SIG-M5 (cell line): ENCODE data around the gene VAMP2.

ENCODE experiments used
- DNase-seq: peaks from one replicate; lab custom pipeline; 2025; lab: John Stamatoyannopoulos, UW

VAMP2 gene

DNA sequence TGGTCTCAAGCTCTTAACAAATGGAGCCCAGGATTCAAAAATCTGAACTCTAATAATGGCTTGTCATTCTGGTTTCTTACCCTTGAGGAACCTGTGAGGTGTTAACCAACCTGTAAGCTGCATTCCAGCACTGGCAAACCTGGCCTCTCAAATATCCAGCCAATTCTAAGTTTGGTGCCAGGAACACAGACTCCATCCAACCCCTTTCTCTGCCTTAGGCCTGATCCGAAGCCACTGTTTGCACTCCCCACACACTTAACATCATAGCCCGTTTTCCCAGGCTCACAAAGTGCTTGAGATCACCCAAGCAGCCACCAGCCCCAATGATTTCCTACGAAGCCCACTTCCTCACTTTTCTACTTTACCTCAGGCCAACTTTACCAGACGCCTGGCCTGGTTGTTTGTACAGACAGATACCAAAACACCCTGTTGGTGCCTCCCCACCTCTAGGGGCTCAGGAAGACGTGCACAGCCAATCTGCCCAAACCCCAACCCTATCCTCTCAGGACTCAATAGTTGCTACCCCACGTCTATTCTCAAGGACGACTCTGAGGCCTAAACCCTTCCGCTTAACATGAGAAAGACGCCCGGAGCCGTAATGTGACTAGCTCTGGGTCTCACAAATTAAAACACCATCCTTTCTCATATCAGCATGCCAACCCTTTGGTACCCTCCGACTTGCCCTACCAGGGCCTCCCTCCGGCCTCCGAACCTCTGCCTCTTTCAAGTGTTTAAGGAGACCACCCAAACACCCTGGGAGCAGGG lies 7.3 kb downstream of the VAMP2 start:
- DNase-seq: no peak

DNA sequence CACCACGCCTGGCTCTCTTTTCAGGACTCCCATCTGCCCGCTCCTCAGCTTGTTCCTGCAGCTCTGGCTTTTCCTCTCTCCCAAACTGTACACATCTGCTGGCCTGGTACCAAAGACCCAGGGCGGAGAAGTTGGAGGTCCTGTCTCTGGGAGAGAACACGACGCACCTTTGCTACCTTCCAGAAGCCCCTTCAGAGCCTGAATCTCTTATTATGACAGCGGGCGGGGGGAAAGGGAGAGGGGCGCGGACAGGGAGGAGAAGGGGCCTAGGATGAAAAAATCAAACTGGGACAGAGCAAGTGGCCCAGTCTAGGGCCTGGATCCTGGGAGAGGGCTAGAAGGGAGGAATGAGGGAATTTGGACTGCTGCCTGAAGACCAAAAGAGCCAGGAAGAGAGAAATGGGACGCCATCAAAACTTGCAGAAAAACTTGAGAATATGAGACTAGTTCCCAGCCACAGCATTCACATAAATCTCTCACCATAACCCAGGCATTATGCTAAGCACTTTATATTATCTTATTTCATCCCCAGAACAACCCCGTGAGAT lies 8.1 kb downstream of the VAMP2 start:
- DNase-seq: no peak

DNA sequence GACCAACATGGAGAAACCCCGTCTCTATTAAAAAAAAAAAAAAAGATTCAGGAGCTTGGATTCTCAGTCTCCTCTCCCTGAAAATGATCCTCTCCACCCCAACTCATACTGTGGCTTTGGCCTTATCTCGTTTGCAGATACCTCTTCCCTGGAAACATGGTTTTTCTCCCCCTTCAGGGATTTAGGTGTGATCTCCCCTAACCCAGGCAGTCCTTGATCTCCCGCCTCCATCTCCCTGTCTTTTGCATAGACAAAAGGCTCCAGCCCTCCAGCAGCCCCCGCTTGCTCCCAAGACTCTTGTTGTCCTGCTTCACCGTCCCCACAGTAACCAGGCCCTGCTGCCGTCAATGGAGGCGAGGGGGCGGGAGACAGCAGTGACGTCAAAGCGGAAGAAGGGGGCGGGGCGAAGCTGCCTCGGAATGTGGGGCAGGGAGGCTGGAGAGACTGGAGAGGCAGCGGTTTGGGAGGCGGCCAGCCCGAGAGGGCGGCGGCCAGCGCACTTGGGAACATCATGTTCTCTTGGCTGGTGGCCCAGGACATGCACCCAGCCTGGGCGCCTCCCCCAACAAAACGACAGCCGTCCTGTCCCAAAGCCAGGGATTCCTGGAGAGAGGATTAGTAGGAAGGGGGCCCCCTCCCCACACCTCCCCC lies 8.7 kb downstream of the VAMP2 start:
- no peak for DNase-seq

GRCh38 chr17:8153525-8153956 lies 9.2 kb downstream of the VAMP2 start:
- no peak for DNase-seq

- no peak for DNase-seq
Measured at GRCh38 chr17:8153031-8153451, 9.7 kb downstream of the VAMP2 start.

DNA sequence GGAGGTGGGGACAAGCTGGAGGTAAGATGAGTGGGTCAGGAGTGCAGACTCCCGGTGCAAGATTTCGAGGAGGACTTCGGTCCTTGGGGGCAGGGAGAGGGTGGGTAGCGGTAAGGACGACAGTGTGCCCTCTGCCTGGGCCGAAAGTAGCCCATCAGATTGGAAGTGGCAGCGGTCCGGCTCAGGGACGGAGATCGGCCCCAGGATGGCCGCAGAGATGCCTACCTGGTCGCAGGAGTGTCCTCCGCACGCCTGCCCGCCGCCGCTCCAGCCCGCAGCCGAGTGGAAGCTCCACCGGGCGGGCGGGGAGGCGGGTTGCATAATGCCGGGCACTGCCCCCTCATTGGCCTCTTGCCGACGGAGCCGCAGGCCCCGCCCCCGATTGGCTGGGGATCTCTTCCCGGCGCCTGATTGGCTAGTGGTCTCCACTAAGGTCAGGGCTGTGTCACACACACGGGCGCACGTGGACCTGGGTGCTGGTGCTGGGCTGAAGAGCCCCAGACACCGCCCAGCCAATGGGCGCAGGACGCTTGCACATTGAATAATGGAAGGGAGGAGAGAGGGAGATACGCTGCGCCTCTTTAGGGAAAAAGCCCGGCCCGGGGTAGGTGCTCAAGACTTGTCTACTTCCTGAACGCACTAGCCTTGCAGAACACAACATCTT lies 10.5 kb downstream of the VAMP2 start, which contains the start of gene PER1:
Gene PER1, minus strand, starts transcription at position 293 of the 664 bp plus-strand sequence. CDS start 1,698 bp downstream, outside the sequence.
- peak; percentile 66 for DNase-seq

DNA sequence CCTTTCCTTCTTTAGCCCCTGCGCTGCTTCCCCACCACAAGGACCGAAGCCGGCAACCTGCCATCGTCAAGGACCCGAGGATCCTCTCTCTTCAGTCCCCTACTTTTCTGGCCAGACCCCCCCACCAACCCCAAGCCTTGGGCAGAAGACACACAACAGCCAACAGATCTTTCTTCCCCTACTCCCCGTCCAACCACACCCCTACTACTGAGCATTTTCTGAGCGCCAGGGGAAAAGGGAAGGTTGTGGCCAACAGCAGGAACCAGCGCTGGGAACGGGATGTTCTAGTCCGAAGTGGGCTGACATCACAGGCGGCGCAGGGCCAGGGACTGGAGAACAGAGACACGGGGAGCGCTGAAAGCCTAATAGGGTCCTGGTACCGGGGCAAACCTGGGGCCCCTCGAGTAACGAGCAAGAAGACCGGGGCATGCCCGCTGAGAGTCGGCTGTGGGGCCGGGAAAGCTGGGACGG lies 11.1 kb downstream of the VAMP2 start:
- DNase-seq: no peak

DNA sequence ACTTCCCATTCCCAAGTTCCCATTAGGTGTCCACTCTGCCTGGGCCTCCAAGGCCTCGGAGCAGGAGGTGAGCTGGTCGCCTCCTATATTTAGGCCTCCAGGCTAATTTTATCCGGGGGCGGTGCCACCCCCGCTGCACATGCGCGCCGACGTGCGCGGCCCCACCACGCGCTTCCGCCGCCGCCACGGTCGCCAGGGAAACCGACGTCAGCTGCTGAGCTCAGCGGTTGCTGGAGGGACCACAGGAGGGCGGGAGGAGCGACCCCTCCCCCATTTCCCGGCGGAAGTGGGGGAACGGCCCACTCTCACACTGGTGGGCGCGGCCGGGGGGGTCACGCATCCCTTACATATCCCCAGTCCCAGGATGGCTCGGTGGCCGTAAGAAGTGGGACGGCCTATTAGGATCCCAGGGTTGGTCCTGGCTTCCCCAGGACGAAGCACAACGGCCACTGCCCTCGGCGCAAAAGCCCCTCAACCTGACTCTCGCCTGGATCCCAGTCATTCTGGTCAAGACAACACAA lies 11.6 kb downstream of the VAMP2 start:
- no peak for DNase-seq

GRCh38 chr17:8150194-8151119 lies 12.3 kb downstream of the VAMP2 start:
- DNase-seq: no peak

- DNase-seq: no peak
Measured at GRCh38 chr17:8149419-8150193, 13.1 kb downstream of the VAMP2 start.

- no peak for DNase-seq
Measured at GRCh38 chr17:8148560-8148959, 14.2 kb downstream of the VAMP2 start.

- no peak for DNase-seq
Measured at GRCh38 chr17:8147805-8148404, 14.8 kb downstream of the VAMP2 start.

DNA sequence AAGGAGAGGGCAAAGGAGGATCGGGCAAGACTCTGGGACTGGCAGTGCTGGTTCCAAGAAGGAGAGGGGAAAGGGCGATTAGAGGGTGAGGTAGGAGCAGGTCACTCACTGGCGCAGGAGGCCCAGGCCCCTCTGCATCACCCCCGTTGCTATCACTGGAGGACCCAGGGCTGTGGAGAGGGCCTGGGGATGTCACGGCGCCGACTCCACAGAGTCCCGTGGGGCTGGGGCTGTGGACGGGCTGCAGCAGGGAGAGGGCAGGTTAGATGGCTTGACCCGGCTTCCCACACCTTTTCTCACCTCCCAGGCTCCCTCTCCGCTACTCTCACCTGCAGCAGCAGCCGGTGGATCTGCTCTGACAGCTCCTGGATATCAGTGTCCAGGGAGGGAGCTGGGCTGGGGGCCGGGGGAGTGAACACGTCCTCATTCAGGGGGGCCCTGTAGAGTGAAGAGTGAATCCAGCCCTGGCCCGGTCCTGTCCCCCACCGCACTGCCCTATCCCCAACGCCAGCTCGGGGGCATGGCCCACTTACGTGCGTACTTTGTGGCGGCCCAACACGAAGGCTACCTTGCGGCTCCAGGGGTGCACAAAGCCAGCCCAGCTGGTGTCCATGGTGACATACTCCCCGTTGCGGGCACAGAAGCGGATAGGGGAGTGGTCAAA lies 15.5 kb downstream of the VAMP2 start:
- no peak for DNase-seq

DNA sequence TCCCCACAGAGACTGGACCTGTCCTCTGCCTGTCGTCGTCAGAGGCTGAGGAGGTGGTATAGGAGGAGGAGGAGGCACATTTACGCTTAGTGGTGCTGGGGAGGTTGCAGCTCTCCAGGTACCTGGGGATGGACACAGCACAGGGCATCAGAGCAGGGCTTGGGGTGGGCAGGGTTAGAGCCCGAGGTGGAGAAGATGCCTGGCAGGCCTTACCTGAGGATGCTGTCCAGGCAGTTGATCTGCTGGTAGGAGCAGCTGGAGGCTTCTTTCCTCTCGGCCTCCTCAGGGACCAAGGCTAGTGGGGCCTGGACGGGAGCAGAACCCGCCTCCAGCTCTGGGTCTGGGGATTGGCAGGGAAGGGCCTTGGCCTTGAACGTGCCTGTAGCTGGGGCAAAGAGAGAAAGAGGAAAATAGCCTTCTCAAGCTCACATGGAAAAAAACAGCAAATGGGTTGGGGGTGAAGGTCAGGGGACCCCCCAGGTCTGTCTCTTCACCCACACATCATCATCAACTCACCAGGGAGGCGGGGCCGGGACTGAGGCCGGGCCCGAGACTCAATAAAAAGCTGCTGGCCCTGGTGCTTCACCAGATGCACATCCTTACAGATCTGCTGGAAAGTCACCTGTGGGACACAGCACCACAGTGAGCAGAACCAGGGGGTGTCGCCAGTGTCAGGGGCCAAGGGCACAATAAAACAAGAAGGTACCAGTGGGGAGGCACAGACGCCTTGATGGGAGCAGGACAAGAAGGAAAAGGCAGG lies 16.2 kb downstream of the VAMP2 start:
- DNase-seq: no peak

GRCh38 chr17:8145811-8146210 lies 16.9 kb downstream of the VAMP2 start:
- DNase-seq: no peak

GRCh38 chr17:8144401-8145231 lies 18.1 kb downstream of the VAMP2 start:
- DNase-seq: no peak

- no peak for DNase-seq
Measured at GRCh38 chr17:8143581-8144400, 19.0 kb downstream of the VAMP2 start.
